Activated T-cell treated with anti-CD3 and anti-CD28 coated beads, Interleukin-2, amount 50 U/mL, for 4 hours (primary cell): ENCODE measurements around the gene SUDS3. TPM values are rescaled to one million over a fixed set of nuclear protein-coding genes. Genes with fewer than 3 reads are reported as not detected.

Source experiments
- ATAC-seq, 2 donors: fragments of 200-7000 bp; cut with Tn5 transposase; one replicate each; pipeline ENCODE4 v1.10.0; 2021
- DNase-seq: peaks from one replicate; pipeline ENCODE4 v3.0.0-alpha.2; 2020
- H3K27me3 Mint-ChIP-seq: one replicate; pipeline ENCODE4 v1.8.0; 2021; ENCODE audit warnings: low read depth, mixed read lengths
- H3K36me3 Mint-ChIP-seq: one replicate; pipeline ENCODE4 v1.8.0; 2022; ENCODE audit warnings: mixed read lengths; ENCODE audit not compliant: insufficient read depth
- H3K4me1 Mint-ChIP-seq: one replicate; pipeline ENCODE4 v1.8.0; 2021; ENCODE audit warnings: low read depth, mixed read lengths
- H3K4me3 Mint-ChIP-seq: one replicate; pipeline ENCODE4 v1.8.0; 2021; ENCODE audit warnings: mild to moderate bottlenecking, moderate library complexity, mixed read lengths
- H3K9me3 Mint-ChIP-seq: one replicate; pipeline ENCODE4 v1.8.0; 2021; ENCODE audit warnings: mixed read lengths
- total RNA-seq, 3 donors: library from RNA; stranded (reverse); gene quantifications; one replicate each; pipeline ENCODE4 v1.2.1, GENCODE V29; 2021

SUDS3 gene
- total RNA-seq, 3 donors from 2014 or later: 20.5 to 22.8 (median 21.0) TPM

- no peak for ATAC-seq
- H3K36me3 Mint-ChIP-seq: peaks cover 14% of the 10 kb centered on the region
These were observed 53.5 kb downstream of the SUDS3 start for GRCh38 chr12:118429688-118430383.

GRCh38 chr12:118430516-118430915 is 54.2 kb downstream of the SUDS3 start:
- H3K9me3 Mint-ChIP-seq: peaks cover 5% of the 10 kb centered on the region
- H3K27me3 Mint-ChIP-seq: no peaks in the 10 kb centered on the region
- ATAC-seq (no peak), DNase-seq (no peak)
- no peak overlapping the region for H3K4me3 Mint-ChIP-seq
- peaks cover 14% of the 10 kb centered on the region for H3K36me3 Mint-ChIP-seq
- no peaks in the 10 kb centered on the region for H3K4me1 Mint-ChIP-seq

More at GRCh38 chr12:118429688-118430383, 53.5 kb downstream of the SUDS3 start:
- no peak overlapping the region for H3K4me3 Mint-ChIP-seq
- H3K27me3 Mint-ChIP-seq: no peaks in the 10 kb centered on the region
- no peak for DNase-seq
- no peaks in the 10 kb centered on the region for H3K9me3 Mint-ChIP-seq
- H3K4me1 Mint-ChIP-seq: no peaks in the 10 kb centered on the region

GRCh38 chr12:118432812-118433545 is 56.6 kb downstream of the SUDS3 start:
- no peaks in the 10 kb centered on the region for H3K4me1 Mint-ChIP-seq
- DNase-seq: no peak
- no peak for ATAC-seq
- H3K4me3 Mint-ChIP-seq: no peak overlapping the region
- H3K36me3 Mint-ChIP-seq: peaks cover 7% of the 10 kb centered on the region
- peaks cover 11% of the 10 kb centered on the region for H3K27me3 Mint-ChIP-seq
- peaks cover 5% of the 10 kb centered on the region for H3K9me3 Mint-ChIP-seq

- ATAC-seq: no peak
These were observed 59.8 kb downstream of the SUDS3 start for GRCh38 chr12:118436002-118436730.

GRCh38 chr12:118436986-118437385 is 60.6 kb downstream of the SUDS3 start:
- peaks cover 5% of the 10 kb centered on the region for H3K9me3 Mint-ChIP-seq
- no peaks in the 10 kb centered on the region for H3K4me1 Mint-ChIP-seq
- H3K4me3 Mint-ChIP-seq: no peak overlapping the region
- peaks cover 12% of the 10 kb centered on the region for H3K27me3 Mint-ChIP-seq
- DNase-seq (no peak), ATAC-seq (no peak)
- H3K36me3 Mint-ChIP-seq: no peaks in the 10 kb centered on the region

More at GRCh38 chr12:118436002-118436730, 59.8 kb downstream of the SUDS3 start:
- peaks cover 11% of the 10 kb centered on the region for H3K27me3 Mint-ChIP-seq
- H3K9me3 Mint-ChIP-seq: peaks cover 5% of the 10 kb centered on the region
- H3K4me3 Mint-ChIP-seq: no peak overlapping the region
- DNase-seq: no peak
- no peaks in the 10 kb centered on the region for H3K36me3 Mint-ChIP-seq
- no peaks in the 10 kb centered on the region for H3K4me1 Mint-ChIP-seq

GRCh38 chr12:118439068-118439467 is 62.7 kb downstream of the SUDS3 start:
- DNase-seq (no peak), ATAC-seq (no peak)
- peaks cover 21% of the 10 kb centered on the region for H3K27me3 Mint-ChIP-seq
- H3K4me1 Mint-ChIP-seq: no peaks in the 10 kb centered on the region
- no peaks in the 10 kb centered on the region for H3K36me3 Mint-ChIP-seq
- peaks cover 5% of the 10 kb centered on the region for H3K9me3 Mint-ChIP-seq
- no peak overlapping the region for H3K4me3 Mint-ChIP-seq

- ATAC-seq (no peak), DNase-seq (no peak)
- no peak overlapping the region for H3K4me3 Mint-ChIP-seq
- no peaks in the 10 kb centered on the region for H3K36me3 Mint-ChIP-seq
- H3K27me3 Mint-ChIP-seq: peaks cover 18% of the 10 kb centered on the region
- H3K9me3 Mint-ChIP-seq: no peaks in the 10 kb centered on the region
- H3K4me1 Mint-ChIP-seq: no peaks in the 10 kb centered on the region
These were observed 69.9 kb downstream of the SUDS3 start for GRCh38 chr12:118446247-118446646.

- no peaks in the 10 kb centered on the region for H3K9me3 Mint-ChIP-seq
- ATAC-seq: no peak
- peaks cover 20% of the 10 kb centered on the region for H3K27me3 Mint-ChIP-seq
- H3K4me3 Mint-ChIP-seq: no peak overlapping the region
- DNase-seq: no peak
- H3K4me1 Mint-ChIP-seq: no peaks in the 10 kb centered on the region
- peaks cover 1% of the 10 kb centered on the region for H3K36me3 Mint-ChIP-seq
These were observed 70.8 kb downstream of the SUDS3 start for GRCh38 chr12:118447181-118447580.

GRCh38 chr12:118448341-118448740 is 72.0 kb downstream of the SUDS3 start:
- Mint-ChIP-seq H3K27me3 (peaks cover 18% of the 10 kb centered on the region), H3K36me3 (peaks cover 1% of the 10 kb centered on the region), H3K4me3 (no peak overlapping the region), H3K9me3 (no peaks in the 10 kb centered on the region), H3K4me1 (no peaks in the 10 kb centered on the region)
- no peak for ATAC-seq
- no peak for DNase-seq

GRCh38 chr12:118455327-118455726 is 79.0 kb downstream of the SUDS3 start:
- Mint-ChIP-seq H3K4me3 (no peak overlapping the region), H3K9me3 (peaks cover 7% of the 10 kb centered on the region), H3K27me3 (peaks cover 16% of the 10 kb centered on the region), H3K4me1 (no peaks in the 10 kb centered on the region), H3K36me3 (peaks cover 1% of the 10 kb centered on the region)
- ATAC-seq: no peak
- DNase-seq: no peak

- DNase-seq: no peak
- Mint-ChIP-seq H3K4me1 (no peaks in the 10 kb centered on the region), H3K4me3 (no peak overlapping the region), H3K36me3 (no peaks in the 10 kb centered on the region), H3K9me3 (peaks cover 13% of the 10 kb centered on the region), H3K27me3 (peaks cover 11% of the 10 kb centered on the region)
- no peak for ATAC-seq
These were observed 80.4 kb downstream of the SUDS3 start for GRCh38 chr12:118456741-118457140.

GRCh38 chr12:118459110-118459509 is 82.8 kb downstream of the SUDS3 start:
- ATAC-seq: no peak

GRCh38 chr12:118463677-118464076 is 87.3 kb downstream of the SUDS3 start:
- Mint-ChIP-seq H3K9me3 (peaks cover 6% of the 10 kb centered on the region), H3K4me3 (no peak overlapping the region), H3K4me1 (no peaks in the 10 kb centered on the region), H3K36me3 (no peaks in the 10 kb centered on the region), H3K27me3 (peaks cover 8% of the 10 kb centered on the region)
- no peak for ATAC-seq
- DNase-seq: no peak

More at GRCh38 chr12:118459110-118459509, 82.8 kb downstream of the SUDS3 start:
- peaks cover 10% of the 10 kb centered on the region for H3K27me3 Mint-ChIP-seq
- peaks cover 13% of the 10 kb centered on the region for H3K9me3 Mint-ChIP-seq
- DNase-seq: no peak
- H3K4me1 Mint-ChIP-seq: no peaks in the 10 kb centered on the region
- H3K36me3 Mint-ChIP-seq: no peaks in the 10 kb centered on the region
- H3K4me3 Mint-ChIP-seq: no peak overlapping the region

GRCh38 chr12:118465706-118466105 is 89.4 kb downstream of the SUDS3 start:
- no peaks in the 10 kb centered on the region for H3K4me1 Mint-ChIP-seq
- H3K27me3 Mint-ChIP-seq: peaks cover 8% of the 10 kb centered on the region
- H3K9me3 Mint-ChIP-seq: peaks cover 3% of the 10 kb centered on the region
- DNase-seq (no peak), ATAC-seq (no peak)
- H3K4me3 Mint-ChIP-seq: no peak overlapping the region
- H3K36me3 Mint-ChIP-seq: no peaks in the 10 kb centered on the region
